ENCODE results near the gene TLK2.
"Not testable (repeated sequence)": the region's sequence is repeated elsewhere in the genome, so short reads cannot be mapped to it uniquely, and the experiment has no call there.

The TLK2 gene

DNA sequence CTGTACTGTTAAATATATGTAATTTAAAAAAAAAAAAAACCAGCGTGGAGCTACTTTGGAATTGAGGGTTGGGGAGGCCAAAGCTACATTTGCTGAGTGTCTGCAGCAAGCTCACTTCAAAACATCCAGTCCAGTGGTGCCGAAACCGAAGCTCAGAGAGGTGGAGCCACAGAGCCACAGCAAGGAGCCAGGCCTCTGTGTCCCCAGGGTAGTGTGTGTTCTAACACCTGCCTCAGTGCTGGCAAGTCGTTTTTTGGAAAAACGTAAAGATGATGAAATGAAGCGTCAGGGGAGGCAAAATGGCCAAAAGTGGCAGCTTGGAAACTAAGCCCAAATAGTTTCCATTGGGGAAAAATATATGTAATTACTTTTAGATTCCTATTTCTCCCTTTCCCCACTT lies 112.7 kb downstream of the TLK2 start:
- H4K91ac ChIP-seq (ENCODE audit: low read depth, low read length), result no peak overlapping the region
- H3K9ac ChIP-seq (ENCODE audit: low read length), result no peak overlapping the region
- no peak overlapping the region for H3K27ac ChIP-seq (ENCODE audit: low read depth, low read length)
- no peak overlapping the region for H2BK120ac ChIP-seq (ENCODE audit: insufficient read depth, low read length, poor library complexity)
- H3K4ac ChIP-seq (ENCODE audit: low read depth, low read length), result no peak overlapping the region
- WGBS (ENCODE audit: extremely low coverage, insufficient coverage, insufficient read length), result no CpG with 5 or more reads among the region's 6 CpGs
- H3K14ac ChIP-seq (ENCODE audit: low read length), result no peak overlapping the region
- H2BK5ac ChIP-seq (ENCODE audit: low read depth, low read length, poor library complexity), result no peak overlapping the region
- H3K18ac ChIP-seq (ENCODE audit: low read length), result no peak overlapping the region
- no peak overlapping the region for H2BK12ac ChIP-seq (ENCODE audit: low read length)
- H3K79me2 ChIP-seq (ENCODE audit: control insufficient read depth, insufficient read depth, low read length, poor library complexity), result no peaks in the 10 kb centered on the region
- peaks cover 21 to 32% of the 10 kb centered on the region in 2 experiments for H3K36me3 ChIP-seq (ENCODE audit: control insufficient read depth in 1 of 2, insufficient read depth in 2 of 2, low read length in 2 of 2)
- no peaks in the 10 kb centered on the region for H3K4me1 ChIP-seq (ENCODE audit: control insufficient read depth in 1 of 2, insufficient read depth in 2 of 2, low read length in 2 of 2)
- no peak overlapping the region for H4K8ac ChIP-seq (ENCODE audit: low read depth, low read length)
- no peak overlapping the region for H3K4me2 ChIP-seq (ENCODE audit: low read length)
- no peak for DNase-seq
- H3K4me3 ChIP-seq (ENCODE audit: low read depth, low read length), result no peak overlapping the region
- peaks cover 2% of the 10 kb centered on the region for H3K9me3 ChIP-seq (ENCODE audit: insufficient read depth, low read depth, low read length)
- no peaks in the 10 kb centered on the region for H3K79me1 ChIP-seq (ENCODE audit: low read length)
- H3K23ac ChIP-seq (ENCODE audit: low read length), result no peak overlapping the region
- no peak overlapping the region for H2AK5ac ChIP-seq (ENCODE audit: low read length)
- H3K27me3 ChIP-seq (ENCODE audit: insufficient read depth, low read length), result no peaks in the 10 kb centered on the region
- H2AFZ ChIP-seq (ENCODE audit: insufficient read depth, low read length, poor library complexity), result no peak overlapping the region
- no peak overlapping the region for H4K12ac ChIP-seq (ENCODE audit: low read depth, low read length)

DNA sequence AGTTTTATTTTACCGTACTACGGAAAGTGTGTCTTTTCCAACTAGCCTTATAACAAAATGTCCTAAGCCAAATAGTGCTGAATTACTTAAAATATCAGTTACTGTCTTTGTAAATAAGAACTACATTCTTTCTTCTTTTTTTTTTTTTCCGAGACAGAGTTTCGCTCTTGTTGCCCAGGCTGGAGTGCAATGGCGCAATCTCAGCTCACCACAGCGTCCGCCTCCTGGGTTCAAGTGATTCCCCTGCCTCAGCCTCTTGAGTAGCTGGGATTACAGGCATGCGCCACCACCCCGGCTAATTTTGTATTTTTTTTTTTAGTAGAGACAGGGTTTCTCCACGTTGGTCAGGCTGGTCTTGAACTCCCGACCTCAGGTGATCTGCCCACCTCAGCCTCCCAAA lies 113.2 kb downstream of the TLK2 start:
- not testable (repeated sequence) for H2AFZ ChIP-seq (ENCODE audit: insufficient read depth, low read length, poor library complexity); H3K4me3 ChIP-seq (ENCODE audit: low read depth, low read length); DNase-seq; H3K9ac ChIP-seq (ENCODE audit: low read length); H2AK5ac ChIP-seq (ENCODE audit: low read length); H2BK5ac ChIP-seq (ENCODE audit: low read depth, low read length, poor library complexity); H4K12ac ChIP-seq (ENCODE audit: low read depth, low read length); H4K8ac ChIP-seq (ENCODE audit: low read depth, low read length); H3K14ac ChIP-seq (ENCODE audit: low read length); H3K4me1 ChIP-seq (ENCODE audit: control insufficient read depth in 1 of 2, insufficient read depth in 2 of 2, low read length in 2 of 2); H3K23ac ChIP-seq (ENCODE audit: low read length); H3K4ac ChIP-seq (ENCODE audit: low read depth, low read length); H3K18ac ChIP-seq (ENCODE audit: low read length); H2BK12ac ChIP-seq (ENCODE audit: low read length); H3K27ac ChIP-seq (ENCODE audit: low read depth, low read length); H3K9me3 ChIP-seq (ENCODE audit: insufficient read depth, low read depth, low read length); H3K79me1 ChIP-seq (ENCODE audit: low read length); H3K4me2 ChIP-seq (ENCODE audit: low read length); H3K79me2 ChIP-seq (ENCODE audit: control insufficient read depth, insufficient read depth, low read length, poor library complexity); H2BK120ac ChIP-seq (ENCODE audit: insufficient read depth, low read length, poor library complexity); H3K27me3 ChIP-seq (ENCODE audit: insufficient read depth, low read length); H4K91ac ChIP-seq (ENCODE audit: low read depth, low read length)
- peaks cover 19 to 31% of the 10 kb centered on the region in 2 experiments for H3K36me3 ChIP-seq (ENCODE audit: control insufficient read depth in 1 of 2, insufficient read depth in 2 of 2, low read length in 2 of 2)
- no CpG with 5 or more reads among the region's 11 CpGs for WGBS (ENCODE audit: extremely low coverage, insufficient coverage, insufficient read length)

DNA sequence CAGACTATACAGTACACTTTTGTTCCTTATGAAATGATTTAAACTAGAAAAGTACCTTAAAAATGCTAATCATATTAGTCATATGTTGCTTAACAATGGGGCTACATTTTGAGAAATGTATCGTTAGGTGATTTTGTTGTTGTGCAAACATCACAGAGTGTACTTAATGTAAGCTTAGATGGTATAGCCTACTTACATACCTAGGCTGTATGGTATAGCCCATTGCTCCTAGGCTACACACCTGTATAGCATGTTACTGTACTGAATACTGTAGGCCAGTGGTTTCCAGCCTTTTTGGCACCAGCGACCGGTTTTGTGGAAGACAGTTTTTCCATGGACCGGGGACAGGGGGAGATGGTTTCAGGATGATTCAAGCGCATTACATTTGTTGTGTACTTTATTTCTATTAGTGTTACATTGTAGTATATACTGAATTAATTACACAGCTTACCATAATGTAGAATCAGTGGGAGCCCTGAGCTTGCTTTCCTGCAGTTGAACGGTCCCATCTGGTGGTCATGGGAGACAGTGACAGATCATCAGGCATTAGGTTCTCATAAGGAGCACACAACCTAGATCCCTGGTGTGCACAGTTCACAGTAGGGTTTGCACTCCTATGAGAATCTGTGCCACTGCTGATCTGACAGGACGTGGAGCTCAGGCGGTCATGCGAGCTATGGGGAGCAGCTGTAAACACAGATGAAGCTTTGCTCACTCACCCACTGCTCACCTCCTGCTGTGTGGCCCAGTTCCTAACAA lies 113.9 kb downstream of the TLK2 start:
- no peak overlapping the region for H3K18ac ChIP-seq (ENCODE audit: low read length)
- H3K79me2 ChIP-seq (ENCODE audit: control insufficient read depth, insufficient read depth, low read length, poor library complexity), result no peaks in the 10 kb centered on the region
- no peak overlapping the region for H3K27ac ChIP-seq (ENCODE audit: low read depth, low read length)
- no peak overlapping the region for H3K4me2 ChIP-seq (ENCODE audit: low read length)
- H2BK12ac ChIP-seq (ENCODE audit: low read length), result no peak overlapping the region
- H2BK120ac ChIP-seq (ENCODE audit: insufficient read depth, low read length, poor library complexity), result no peak overlapping the region
- no peak overlapping the region for H3K4ac ChIP-seq (ENCODE audit: low read depth, low read length)
- H4K91ac ChIP-seq (ENCODE audit: low read depth, low read length), result no peak overlapping the region
- peaks cover 2% of the 10 kb centered on the region for H3K9me3 ChIP-seq (ENCODE audit: insufficient read depth, low read depth, low read length)
- no peak overlapping the region for H4K12ac ChIP-seq (ENCODE audit: low read depth, low read length)
- H3K79me1 ChIP-seq (ENCODE audit: low read length), result no peaks in the 10 kb centered on the region
- H3K27me3 ChIP-seq (ENCODE audit: insufficient read depth, low read length), result no peaks in the 10 kb centered on the region
- H3K4me1 ChIP-seq (ENCODE audit: control insufficient read depth in 1 of 2, insufficient read depth in 2 of 2, low read length in 2 of 2), result no peaks in the 10 kb centered on the region
- peak in 1 of 2 donors; percentile 21 for DNase-seq
- no peak overlapping the region for H3K9ac ChIP-seq (ENCODE audit: low read length)
- no peak overlapping the region for H4K8ac ChIP-seq (ENCODE audit: low read depth, low read length)
- H3K23ac ChIP-seq (ENCODE audit: low read length), result no peak overlapping the region
- peaks cover 19 to 28% of the 10 kb centered on the region in 2 experiments for H3K36me3 ChIP-seq (ENCODE audit: control insufficient read depth in 1 of 2, insufficient read depth in 2 of 2, low read length in 2 of 2)
- H3K4me3 ChIP-seq (ENCODE audit: low read depth, low read length), result no peak overlapping the region
- no CpG with 5 or more reads among the region's 9 CpGs for WGBS (ENCODE audit: extremely low coverage, insufficient coverage, insufficient read length)
- no peak overlapping the region for H3K14ac ChIP-seq (ENCODE audit: low read length)
- no peak overlapping the region for H2BK5ac ChIP-seq (ENCODE audit: low read depth, low read length, poor library complexity)
- no peak overlapping the region for H2AFZ ChIP-seq (ENCODE audit: insufficient read depth, low read length, poor library complexity)
- H2AK5ac ChIP-seq (ENCODE audit: low read length), result no peak overlapping the region

DNA sequence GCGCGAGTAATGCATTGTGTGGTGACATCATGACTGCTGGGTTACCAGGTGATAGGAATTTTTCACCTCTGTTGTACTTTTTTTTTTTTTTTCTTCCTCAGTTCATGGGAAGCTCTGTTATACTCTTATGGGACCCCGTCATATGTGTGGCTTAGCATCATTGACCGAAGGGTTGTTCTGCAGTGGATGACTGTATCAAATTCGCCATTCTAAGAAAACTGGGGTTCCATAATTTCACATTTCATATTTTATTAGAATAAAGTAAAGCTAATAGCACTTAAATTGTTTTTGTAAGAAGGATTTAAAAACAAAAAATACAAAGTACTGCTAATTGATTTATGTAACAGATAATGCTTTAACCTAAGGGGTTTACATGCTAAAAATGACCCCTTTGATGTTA lies 116.9 kb downstream of the TLK2 start:
- H2AK5ac ChIP-seq (ENCODE audit: low read length), result no peak overlapping the region
- H3K9ac ChIP-seq (ENCODE audit: low read length), result no peak overlapping the region
- no peaks in the 10 kb centered on the region for H3K79me1 ChIP-seq (ENCODE audit: low read length)
- WGBS (ENCODE audit: extremely low coverage, insufficient coverage, insufficient read length), result no CpG with 5 or more reads among the region's 5 CpGs
- no peak overlapping the region for H2AFZ ChIP-seq (ENCODE audit: insufficient read depth, low read length, poor library complexity)
- H2BK120ac ChIP-seq (ENCODE audit: insufficient read depth, low read length, poor library complexity), result no peak overlapping the region
- no peak overlapping the region for H4K8ac ChIP-seq (ENCODE audit: low read depth, low read length)
- H3K4me3 ChIP-seq (ENCODE audit: low read depth, low read length), result no peak overlapping the region
- no peak overlapping the region for H3K14ac ChIP-seq (ENCODE audit: low read length)
- no peak overlapping the region for H2BK12ac ChIP-seq (ENCODE audit: low read length)
- no peaks in the 10 kb centered on the region for H3K79me2 ChIP-seq (ENCODE audit: control insufficient read depth, insufficient read depth, low read length, poor library complexity)
- H2BK5ac ChIP-seq (ENCODE audit: low read depth, low read length, poor library complexity), result no peak overlapping the region
- H3K4me2 ChIP-seq (ENCODE audit: low read length), result no peak overlapping the region
- H3K4ac ChIP-seq (ENCODE audit: low read depth, low read length), result no peak overlapping the region
- H3K23ac ChIP-seq (ENCODE audit: low read length), result no peak overlapping the region
- DNase-seq, result no peak
- H4K12ac ChIP-seq (ENCODE audit: low read depth, low read length), result no peak overlapping the region
- H3K18ac ChIP-seq (ENCODE audit: low read length), result no peak overlapping the region
- peaks cover 0 to 2% of the 10 kb centered on the region in 2 experiments for H3K4me1 ChIP-seq (ENCODE audit: control insufficient read depth in 1 of 2, insufficient read depth in 2 of 2, low read length in 2 of 2)
- no peak overlapping the region for H3K27ac ChIP-seq (ENCODE audit: low read depth, low read length)
- H3K27me3 ChIP-seq (ENCODE audit: insufficient read depth, low read length), result no peaks in the 10 kb centered on the region
- H4K91ac ChIP-seq (ENCODE audit: low read depth, low read length), result no peak overlapping the region
- peaks cover 18 to 26% of the 10 kb centered on the region in 2 experiments for H3K36me3 ChIP-seq (ENCODE audit: control insufficient read depth in 1 of 2, insufficient read depth in 2 of 2, low read length in 2 of 2)
- peaks cover 2% of the 10 kb centered on the region for H3K9me3 ChIP-seq (ENCODE audit: insufficient read depth, low read depth, low read length)

Measured in trophoblast cell (in vitro differentiated cells and primary cell).